Central memory CD4-positive, alpha-beta T cell (primary cell): ENCODE data around the gene CRYGA.

ENCODE experiments used
- DNase-seq: peaks from one replicate; pipeline ENCODE4 v3.0.0; 2022
- total RNA-seq, 3 experiments: gene quantifications; one replicate each; lab custom pipeline; 2026; lab: John Stamatoyannopoulos, UW

The CRYGA gene
- total RNA-seq, result 0 reads per million in 3 experiments

- DNase-seq, result no peak
Measured at GRCh38 chr2:208163489-208163888, at the start of gene CRYGA. TSS of gene CRYGA (minus strand) at chr2:208163589. CDS start at chr2:208163556, 33 bp downstream.

- no peak for DNase-seq
Measured at GRCh38 chr2:208210688-208211451, 47.5 kb upstream of the CRYGA start.

GRCh38 chr2:208208335-208209085 is 45.1 kb upstream of the CRYGA start:
- DNase-seq, result no peak

- no peak for DNase-seq
Measured at GRCh38 chr2:208207769-208208168, 44.4 kb upstream of the CRYGA start.

- no peak for DNase-seq
Measured at GRCh38 chr2:208204166-208204565, 40.8 kb upstream of the CRYGA start.

GRCh38 chr2:208195531-208195930 is 32.1 kb upstream of the CRYGA start:
- no peak for DNase-seq

GRCh38 chr2:208192611-208193236 is 29.3 kb upstream of the CRYGA start:
- no peak for DNase-seq

GRCh38 chr2:208189810-208190503 is 26.6 kb upstream of the CRYGA start, which contains the start of gene C2orf80:
TSS of gene C2orf80 (minus strand) at chr2:208190030. CDS start at chr2:208186986, 3,044 bp downstream.
- no peak for DNase-seq

GRCh38 chr2:208189069-208189809 is 25.9 kb upstream of the CRYGA start:
- no peak for DNase-seq

- no peak for DNase-seq
Measured at GRCh38 chr2:208186893-208187292, 23.5 kb upstream of the CRYGA start.

GRCh38 chr2:208186465-208186864 is 23.1 kb upstream of the CRYGA start:
- DNase-seq, result no peak

GRCh38 chr2:208183972-208184705 is 20.8 kb upstream of the CRYGA start:
- DNase-seq, result no peak

- no peak for DNase-seq
Measured at GRCh38 chr2:208183526-208183925, 20.1 kb upstream of the CRYGA start.

GRCh38 chr2:208182835-208183234 is 19.4 kb upstream of the CRYGA start:
- no peak for DNase-seq

- DNase-seq, result no peak
Measured at GRCh38 chr2:208179028-208179609, 15.7 kb upstream of the CRYGA start.

GRCh38 chr2:208175840-208176153 is 12.4 kb upstream of the CRYGA start:
- DNase-seq, result no peak

GRCh38 chr2:208175069-208175839 is 11.9 kb upstream of the CRYGA start:
- peak; percentile 24 for DNase-seq

- no peak for DNase-seq
Measured at GRCh38 chr2:208174144-208174543, 10.8 kb upstream of the CRYGA start.

- no peak for DNase-seq
Measured at GRCh38 chr2:208172125-208172524, 8.7 kb upstream of the CRYGA start.
